Measurements from ENCODE around the gene MTUS2.

Gene MTUS2

GRCh38 chr13:29459813-29460355, 639.7 kb downstream of the MTUS2 start:
- DNase-seq = no peak

- DNase-seq = no peak
Measured at GRCh38 chr13:29464105-29464679, 644.1 kb downstream of the MTUS2 start.

- no peak for DNase-seq
Measured at GRCh38 chr13:29465741-29466293, 645.7 kb downstream of the MTUS2 start.

- no peak for DNase-seq
Measured at GRCh38 chr13:29471551-29471950, 651.4 kb downstream of the MTUS2 start.

- DNase-seq = no peak
Measured at GRCh38 chr13:29472332-29472961, 652.3 kb downstream of the MTUS2 start.

- DNase-seq = no peak
Measured at GRCh38 chr13:29473166-29473565, 653.0 kb downstream of the MTUS2 start.

GRCh38 chr13:29474991-29475390, 654.9 kb downstream of the MTUS2 start:
- DNase-seq = no peak

- no peak for DNase-seq
Measured at GRCh38 chr13:29476046-29476445, 655.9 kb downstream of the MTUS2 start.

- DNase-seq = no peak
Measured at GRCh38 chr13:29479716-29480492, 659.8 kb downstream of the MTUS2 start.

GRCh38 chr13:29480893-29481525, 660.9 kb downstream of the MTUS2 start:
- DNase-seq = no peak

- DNase-seq = no peak
Measured at GRCh38 chr13:29481603-29482002, 661.5 kb downstream of the MTUS2 start.

- no peak for DNase-seq
Measured at GRCh38 chr13:29482504-29482903, 662.4 kb downstream of the MTUS2 start.

GRCh38 chr13:29483211-29483610, 663.1 kb downstream of the MTUS2 start:
- DNase-seq = no peak

- DNase-seq = no peak
Measured at GRCh38 chr13:29483623-29484022, 663.5 kb downstream of the MTUS2 start.

- no peak for DNase-seq
Measured at GRCh38 chr13:29484236-29484635, 664.1 kb downstream of the MTUS2 start.

GRCh38 chr13:29484796-29485195, 664.7 kb downstream of the MTUS2 start:
- DNase-seq = no peak

GRCh38 chr13:29486551-29486950, 666.4 kb downstream of the MTUS2 start:
- no peak for DNase-seq

- DNase-seq = no peak
Measured at GRCh38 chr13:29487466-29488454, 667.6 kb downstream of the MTUS2 start.

GRCh38 chr13:29489650-29490560, 669.8 kb downstream of the MTUS2 start:
- DNase-seq = no peak

GRCh38 chr13:29490561-29490885, 670.4 kb downstream of the MTUS2 start:
- no peak for DNase-seq

- no peak for DNase-seq
Measured at GRCh38 chr13:29491248-29491647, 671.1 kb downstream of the MTUS2 start.

Measured in hippocampal formation (tissue), 2 donors.